Heart right ventricle (tissue), 16 donors: ENCODE data around the gene CERS1. TPM values are rescaled to one million over a fixed set of nuclear protein-coding genes. Genes with fewer than 3 reads are reported as not detected.
A peak's percentile ranks its signal among the peaks of the same experiment; 100 is the strongest.

Experiments used
- ATAC-seq, 8 donors: fragments of 200-7000 bp; cut with Tn5 transposase; one replicate each; pipeline ENCODE4 v1.9.1; 2020; ENCODE audit warnings: mild to moderate bottlenecking in 8 of 8, moderate library complexity in 8 of 8, moderate number of reproducible peaks in 1 of 8
- DNase-seq, 2 donors: peaks; one replicate each; pipeline ENCODE4 v3.0.0-alpha.2; 2020
- H3K27ac ChIP-seq, 10 donors: fragments of 200-600 bp; sonication (generic) in 2 of 10; one replicate each; pipeline versions ENCODE4 v1.5.0 to v1.8.0; 2020 to 2022; ENCODE audit warnings: mild to moderate bottlenecking in 3 of 10
- H3K27me3 ChIP-seq, 7 donors: fragments of 200-600 bp; one replicate each; pipeline ENCODE4 v1.8.0; 2021 to 2022; ENCODE audit warnings: mild to moderate bottlenecking in 2 of 7
- H3K36me3 ChIP-seq, 9 donors: fragments of 200-600 bp; sonication (generic) in 1 of 9; one replicate each; pipeline versions ENCODE4 v1.5.0 to v1.8.0; 2020 to 2022; ENCODE audit warnings: mild to moderate bottlenecking in 2 of 9
- H3K4me1 ChIP-seq, 9 donors: fragments of 200-600 bp; sonication (generic) in 1 of 9; one replicate each; pipeline versions ENCODE4 v1.5.0 to v1.8.0; 2020 to 2022; ENCODE audit warnings: mild to moderate bottlenecking in 4 of 9
- H3K4me3 ChIP-seq, 10 donors: fragments of 200-600 bp; sonication (generic) in 2 of 10; one replicate each; pipeline versions ENCODE4 v1.5.0 to v1.8.0; 2020 to 2022; ENCODE audit warnings: mild to moderate bottlenecking in 7 of 10, moderate library complexity in 2 of 10
- H3K9me3 ChIP-seq, 11 donors: fragments of 200-600 bp in 10 of 11; sonication (generic) in 2 of 11; one replicate each; pipeline versions ENCODE4 v1.5.0 to v1.8.0; 2013 to 2022; ENCODE audit warnings: mild to moderate bottlenecking in 2 of 11, control low read depth in 1 of 11, moderate library complexity in 1 of 11
- WGBS, 2 donors: extraction: QIAGEN DNeasy Blood & Tissue Kit; methylation state at CpG; one replicate each; pipeline ENCODE4 v1.1.7; 2013; ENCODE audit warnings: inconsistent platforms in 1 of 2; 5-methylcytosine and 5-hydroxymethylcytosine counted together
- intact Hi-C, 10 donors: fragments of 100-400 bp; cut with DNase I; formaldehyde crosslinking; loops; one replicate each; pipeline versions ENCODE4 v1.11.1 to v1.14.2; 2022
- polyA plus RNA-seq, 2 donors: library from polyadenylated mRNA; stranded (reverse); fragments of 200-250 nt; gene quantifications; one replicate each; pipeline ENCODE4 v1.2.3, GENCODE V29; 2013
- total RNA-seq, 10 donors: library from RNA; stranded (reverse); fragmentation: NEBNext Ultra II Directional in 3 of 10; extraction: Animal tissue kit (Norgen Biotek cat#: 25700) in 3 of 10; gene quantifications; one replicate each; pipeline versions ENCODE4 v1.2.1 to v1.2.4, GENCODE V29; 2021 to 2023
- TF ChIP-seq, protein P1 (sequence below), 9 donors: fragments of 200-600 bp; sonication (generic) in 2 of 9; IDR thresholded peaks; one replicate each; pipeline versions ENCODE4 v1.5.0 to v1.8.0; 2021 to 2022; ENCODE audit warnings: antibody characterized with exemption in 9 of 9, mild to moderate bottlenecking in 5 of 9, moderate library complexity in 1 of 9
- donor health status: Arrhythmogenic right ventricular cardiomyopathy.
- donor health status: ischemic (EF 13 %, LVEDD 7.1; RV severe dilation, severe dysfunction).
- donor health status: healthy with polysubstance abuse.
- donor health status: DM: no; HTN: yes; CAD: no.
- donor health status: DM: no; HTN: no; CAD: no.
- donor health status: ischemic (EF 25% LVEDD 6.9; RV normal size, moderate dysfunction).
- donor health status: ischemic (EF 25% LVEDD 5.7; RV mildly dilated, moderate dysfunction).
- donor health status: healthy.
- donor health status: DM: yes; HTN: yes; CAD: no.
- donor health status: Ischemic cardiomyopathy.
- donor health status: ischemic (EF 35%, LVEDD 5.7; RV mildly dilated, moderate dysfunction).
- donor health status: nonischemic (EF 11% LVEDD 7.7; RV severe dilation, severe dysfunction).
- donor health status: DM: yes; HTN: yes; CAD: no.
- donor health status: PGD.
- donor health status: ischemic (EF 29% LVEDD 5.4; RV normal size, mild dysfunction).
- donor health status: nonischemic (EF 23%, LVEDD 6.1; RV moderate dilation, normal function).

Gene CERS1
- total and polyA plus RNA-seq, 12 donors: 0.37 to 3.3 (median 1.0) TPM

- ATAC-seq (peak in 1 of 8 donors; percentile 13), DNase-seq (no peak)
- Histone ChIP-seq H3K9me3 (no peaks in the 10 kb centered on the region), H3K4me3 (no peak overlapping the region), H3K36me3 (peaks cover 0 to 32% (median 0%) of the 10 kb centered on the region in 9 donors), H3K4me1 (peaks cover 19 to 99% (median 87%) of the 10 kb centered on the region in 9 donors), H3K27ac (no peak overlapping the region), H3K27me3 (no peaks in the 10 kb centered on the region)
- WGBS, 2 donors: 72 to 75% methylated on average over 26 of the region's 26 CpGs
- TF ChIP-seq, protein P1, sequence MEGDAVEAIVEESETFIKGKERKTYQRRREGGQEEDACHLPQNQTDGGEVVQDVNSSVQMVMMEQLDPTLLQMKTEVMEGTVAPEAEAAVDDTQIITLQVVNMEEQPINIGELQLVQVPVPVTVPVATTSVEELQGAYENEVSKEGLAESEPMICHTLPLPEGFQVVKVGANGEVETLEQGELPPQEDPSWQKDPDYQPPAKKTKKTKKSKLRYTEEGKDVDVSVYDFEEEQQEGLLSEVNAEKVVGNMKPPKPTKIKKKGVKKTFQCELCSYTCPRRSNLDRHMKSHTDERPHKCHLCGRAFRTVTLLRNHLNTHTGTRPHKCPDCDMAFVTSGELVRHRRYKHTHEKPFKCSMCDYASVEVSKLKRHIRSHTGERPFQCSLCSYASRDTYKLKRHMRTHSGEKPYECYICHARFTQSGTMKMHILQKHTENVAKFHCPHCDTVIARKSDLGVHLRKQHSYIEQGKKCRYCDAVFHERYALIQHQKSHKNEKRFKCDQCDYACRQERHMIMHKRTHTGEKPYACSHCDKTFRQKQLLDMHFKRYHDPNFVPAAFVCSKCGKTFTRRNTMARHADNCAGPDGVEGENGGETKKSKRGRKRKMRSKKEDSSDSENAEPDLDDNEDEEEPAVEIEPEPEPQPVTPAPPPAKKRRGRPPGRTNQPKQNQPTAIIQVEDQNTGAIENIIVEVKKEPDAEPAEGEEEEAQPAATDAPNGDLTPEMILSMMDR (IDR thresholded peaks at IDR 0.05): no peak
- intact Hi-C loops: loop anchor here in 7 of 10 donors (10.0 kb wide), 4 partner anchors 236 to 386 kb away; partner anchors contain the start of gene CRLF1 (in 1 of the 7)
Observed at GRCh38 chr19:18840288-18841267, 55.4 kb downstream of the CERS1 start.

DNA sequence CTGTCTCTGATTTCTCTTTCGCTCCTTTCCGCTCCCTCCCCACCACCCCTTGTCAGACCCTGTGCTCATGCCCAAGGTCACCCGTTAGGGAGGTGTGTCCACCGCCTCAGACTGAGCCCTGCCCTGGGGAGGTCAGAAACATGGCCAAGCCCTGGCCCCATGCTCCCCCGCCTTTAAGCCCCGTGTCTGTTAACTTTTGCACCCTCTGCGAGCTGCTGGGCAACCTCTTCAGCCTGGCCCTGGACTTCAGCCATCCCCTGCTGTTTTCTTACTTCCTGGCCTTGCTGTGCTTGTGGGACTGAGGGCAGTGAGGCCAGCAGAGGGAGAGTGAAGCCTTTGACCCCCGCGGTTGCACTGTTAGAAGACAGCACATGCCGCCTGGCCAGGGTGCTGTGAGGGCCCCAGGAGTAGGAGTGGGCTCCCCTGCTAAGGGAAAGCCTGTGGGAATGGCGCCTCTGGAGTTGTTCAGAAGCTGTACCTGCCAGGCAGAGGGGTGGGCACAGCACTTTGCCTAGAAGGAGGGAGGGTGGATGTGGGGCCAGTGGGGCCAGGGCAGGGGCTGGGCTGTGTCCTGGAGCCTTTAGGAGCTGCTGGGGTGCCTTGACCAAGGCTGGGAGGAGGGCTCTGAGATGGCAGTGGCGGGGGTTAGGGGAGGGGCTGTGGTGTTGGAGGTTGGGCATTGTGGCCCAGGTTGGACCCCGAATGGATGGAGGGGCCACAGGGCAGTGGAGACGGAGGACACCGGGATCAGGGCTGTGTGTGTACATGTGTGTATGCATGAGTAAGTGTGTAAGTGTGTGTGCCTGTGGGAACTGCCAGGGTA lies 56.3 kb downstream of the CERS1 start:
- Histone ChIP-seq H3K27me3 (no peaks in the 10 kb centered on the region), H3K4me1 (peaks cover 21 to 100% (median 91%) of the 10 kb centered on the region in 9 donors), H3K36me3 (peaks cover 0 to 41% (median 0%) of the 10 kb centered on the region in 9 donors), H3K9me3 (no peaks in the 10 kb centered on the region), H3K4me3 (no peak overlapping the region), H3K27ac (peak overlapping the region in 1 of 10 donors; percentile 48)
- DNase-seq (no peak), ATAC-seq (peak in 6 of 8 donors; percentile 10 to 47 (median 24))
- WGBS, 2 donors: 74 to 77% methylated on average over 15 of the region's 15 CpGs
- TF ChIP-seq, protein P1 (IDR thresholded peaks at IDR 0.05): no peak
- intact Hi-C loops: loop anchor here in 9 of 10 donors (10.0 kb wide), 6 partner anchors 155 to 385 kb away; partner anchors contain the start of genes CRTC1 (in 2 of the 9) and CRLF1 (in 1 of the 9)

DNA sequence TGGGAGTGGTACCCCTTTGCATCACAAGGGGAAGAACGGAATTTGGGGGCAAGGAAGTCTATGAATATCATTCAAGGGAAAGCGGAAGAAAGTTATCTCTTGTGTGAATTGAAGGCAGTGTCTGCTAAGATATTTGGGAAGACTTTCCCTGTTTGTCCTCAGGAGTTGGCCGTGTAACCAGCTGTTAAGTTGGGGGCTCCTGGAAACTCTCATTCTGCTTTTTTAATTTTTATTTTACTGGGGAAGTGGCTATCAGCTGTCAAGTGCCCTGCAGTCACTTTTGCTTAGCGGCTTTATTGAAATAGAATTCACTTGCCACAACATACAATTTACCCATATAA lies 61.3 kb downstream of the CERS1 start:
- peaks cover 0 to 47% (median 0%) of the 10 kb centered on the region in 9 donors for H3K36me3 ChIP-seq
- ATAC-seq: no peak
- H3K4me1 ChIP-seq: peaks cover 17 to 77% (median 70%) of the 10 kb centered on the region in 9 donors
- no peaks in the 10 kb centered on the region for H3K27me3 ChIP-seq
- intact Hi-C loops: loop anchor here in 5 of 10 donors (5.0 to 10.0 kb wide), 3 partner anchors 150 to 160 kb away; partner anchors contain the start of gene CRTC1 (in 4 of the 5)
- 66 to 74% methylated on average over 4 of the region's 4 CpGs for WGBS, 2 donors
- peak overlapping the region in 1 of 10 donors; percentile 31 for H3K27ac ChIP-seq
- H3K4me3 ChIP-seq: peak overlapping the region in 5 of 10 donors; percentile 80 to 95 (median 90)
- no peaks in the 10 kb centered on the region for H3K9me3 ChIP-seq
- no peak for DNase-seq
- TF ChIP-seq, protein P1 (IDR thresholded peaks at IDR 0.05): no peak
